GM18498 (cell line): Measurements from ENCODE around the gene VPS9D1.
"Not testable (repeated sequence)": the region's sequence is repeated elsewhere in the genome, so short reads cannot be mapped to it uniquely, and the experiment has no call there.

Experiments used
- ATAC-seq: cut with Tn5 transposase; IDR thresholded peaks from one replicate; pipeline ENCODE4 v1.9.1; 2021; ENCODE audit warnings: mild to moderate bottlenecking, moderate library complexity; ENCODE audit not compliant: unreplicated experiment

The VPS9D1 gene

DNA sequence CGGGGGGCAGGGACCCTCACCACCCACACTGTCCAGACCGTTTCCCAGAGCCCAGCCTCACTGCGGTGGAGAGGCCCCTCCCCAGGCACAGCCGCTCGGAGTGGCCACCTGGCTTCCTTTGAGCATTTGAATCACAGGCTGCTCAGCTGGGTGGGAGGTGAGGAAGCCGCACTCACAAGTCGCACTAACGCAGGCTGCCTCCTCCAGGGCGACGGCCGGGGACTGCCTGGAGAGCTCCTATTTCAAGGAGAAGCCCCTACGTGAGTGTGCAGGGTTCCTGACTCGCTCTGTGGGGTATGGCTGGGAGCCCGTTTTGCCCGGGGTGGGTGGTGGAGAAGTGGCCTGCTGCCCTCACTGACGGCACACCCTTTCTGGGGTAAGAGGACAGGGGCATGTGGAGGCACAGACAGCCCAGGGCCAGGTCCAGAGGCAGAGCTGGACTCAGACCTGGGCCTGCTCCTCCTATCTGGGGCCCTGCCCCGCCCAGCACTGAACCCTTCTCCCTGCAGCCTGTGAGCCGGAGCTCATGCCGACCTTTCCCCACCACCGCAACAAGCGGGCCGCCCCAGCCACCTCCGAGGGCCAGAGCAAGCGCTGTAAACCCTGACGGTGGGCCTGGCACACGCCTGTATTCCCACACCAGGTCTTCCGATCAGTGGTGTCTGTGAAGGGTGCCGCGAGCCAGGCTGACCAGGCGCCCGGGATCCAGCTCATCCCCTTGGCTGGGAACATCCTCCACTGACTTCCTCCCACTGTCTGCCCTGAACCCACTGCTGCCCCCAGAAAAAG, 25.4 kb downstream of the VPS9D1 start:
- no peak for ATAC-seq

GRCh38 chr16:89694784-89695085, 26.0 kb downstream of the VPS9D1 start:
- ATAC-seq = not testable (repeated sequence)

DNA sequence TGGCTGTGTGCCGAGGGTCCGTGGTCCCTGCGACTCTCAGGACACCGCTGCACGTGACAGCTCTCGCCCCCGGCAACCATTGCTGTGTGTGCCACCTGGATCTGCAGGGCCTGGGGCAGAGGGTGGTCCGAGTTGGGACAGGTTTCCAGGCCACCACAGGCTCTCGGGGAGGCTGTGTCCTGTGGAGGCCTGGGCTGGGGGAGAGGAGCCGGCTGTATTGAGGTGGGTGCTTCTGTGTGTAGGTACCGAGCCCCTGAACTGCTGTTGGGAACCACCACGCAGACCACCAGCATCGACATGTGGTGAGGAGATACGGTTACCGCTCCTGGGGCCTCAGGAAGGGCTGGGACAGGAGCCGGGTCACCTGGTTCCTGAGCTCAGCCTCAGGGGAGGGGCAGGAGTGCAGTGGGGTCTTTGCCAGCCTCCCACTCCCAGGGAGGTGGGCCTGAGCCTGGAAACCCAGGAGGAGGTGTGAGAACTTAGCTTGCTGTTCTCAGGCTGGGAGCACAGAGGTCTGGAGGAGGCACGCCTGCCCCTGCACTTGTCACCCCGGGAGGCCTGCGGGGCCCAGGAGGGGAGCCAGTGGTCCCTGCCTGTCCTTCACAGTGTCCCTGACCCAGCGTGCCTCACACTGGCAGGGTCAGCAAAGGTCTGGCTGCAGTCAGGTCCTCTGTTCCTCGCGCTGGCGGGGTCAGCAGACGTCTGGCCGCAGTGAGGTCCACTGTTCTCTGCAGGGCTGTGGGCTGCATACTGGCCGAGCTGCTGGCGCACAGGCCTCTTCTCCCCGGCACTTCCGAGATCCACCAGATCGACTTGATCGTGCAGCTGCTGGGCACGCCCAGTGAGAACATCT, 26.5 kb downstream of the VPS9D1 start:
- no peak for ATAC-seq

GRCh38 chr16:89693289-89693731, 27.4 kb downstream of the VPS9D1 start:
- ATAC-seq = no peak

DNA sequence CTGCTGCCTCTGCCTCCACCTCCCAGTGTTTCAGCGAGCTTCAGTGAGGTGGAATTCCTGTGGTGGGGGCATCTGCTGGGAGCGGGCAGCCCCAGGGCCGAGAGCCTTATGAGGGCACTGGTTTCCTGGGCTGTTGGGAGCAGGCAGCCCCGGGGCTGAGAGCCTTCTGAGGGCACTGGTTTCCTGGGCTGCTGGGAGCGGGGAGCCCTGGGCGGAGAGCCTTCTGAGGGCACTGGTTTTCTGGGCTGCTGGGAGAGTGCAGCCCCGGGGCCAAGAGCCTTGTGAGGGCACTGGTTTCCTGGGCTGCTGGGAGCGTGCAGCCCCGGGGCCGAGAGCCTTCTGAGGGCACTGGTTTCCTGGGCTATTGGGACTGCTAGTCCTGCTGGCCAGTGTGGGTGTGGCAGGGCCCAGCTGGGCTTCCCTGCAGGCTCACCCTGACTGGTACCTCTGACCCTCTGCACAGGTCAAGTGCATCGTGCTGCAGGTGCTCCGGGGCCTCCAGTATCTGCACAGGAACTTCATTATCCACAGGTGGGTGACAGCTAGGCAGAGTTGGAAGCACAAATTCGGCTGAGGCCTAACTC, 28.6 kb downstream of the VPS9D1 start:
- ATAC-seq = no peak

DNA sequence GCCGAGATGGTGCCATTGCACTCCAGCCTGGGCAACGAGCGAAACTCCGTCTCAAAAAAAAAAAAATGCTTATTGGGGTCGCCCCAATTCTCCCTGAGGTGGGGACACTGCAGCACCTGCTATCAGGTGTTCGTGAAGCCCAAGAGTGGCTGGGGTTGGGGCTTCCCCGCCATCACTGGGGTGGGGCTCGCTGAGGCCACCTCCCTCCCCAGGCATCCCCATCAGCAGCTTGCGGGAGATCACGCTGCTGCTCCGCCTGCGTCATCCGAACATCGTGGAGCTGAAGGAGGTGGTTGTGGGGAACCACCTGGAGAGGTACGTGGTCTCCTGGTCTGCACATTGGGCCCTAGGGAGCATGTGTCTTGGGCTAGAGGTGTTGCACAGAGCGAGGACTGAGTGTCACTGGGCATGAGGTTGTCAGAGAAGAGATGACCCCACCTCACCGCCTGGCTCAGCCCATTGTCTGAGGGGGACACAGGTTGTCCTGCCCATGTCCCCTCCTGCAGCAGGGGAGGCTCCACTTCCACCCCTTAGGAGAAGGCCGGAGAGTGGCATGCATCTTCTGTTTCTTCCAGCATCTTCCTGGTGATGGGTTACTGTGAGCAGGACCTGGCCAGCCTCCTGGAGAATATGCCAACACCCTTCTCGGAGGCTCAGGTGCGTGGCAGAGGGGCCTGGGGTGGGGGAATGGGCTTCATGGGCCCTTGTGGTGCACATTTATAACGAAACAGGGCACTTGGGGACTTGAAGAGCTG, 29.3 kb downstream of the VPS9D1 start:
- no peak for ATAC-seq

GRCh38 chr16:89690392-89690901, 30.3 kb downstream of the VPS9D1 start:
- no peak for ATAC-seq

DNA sequence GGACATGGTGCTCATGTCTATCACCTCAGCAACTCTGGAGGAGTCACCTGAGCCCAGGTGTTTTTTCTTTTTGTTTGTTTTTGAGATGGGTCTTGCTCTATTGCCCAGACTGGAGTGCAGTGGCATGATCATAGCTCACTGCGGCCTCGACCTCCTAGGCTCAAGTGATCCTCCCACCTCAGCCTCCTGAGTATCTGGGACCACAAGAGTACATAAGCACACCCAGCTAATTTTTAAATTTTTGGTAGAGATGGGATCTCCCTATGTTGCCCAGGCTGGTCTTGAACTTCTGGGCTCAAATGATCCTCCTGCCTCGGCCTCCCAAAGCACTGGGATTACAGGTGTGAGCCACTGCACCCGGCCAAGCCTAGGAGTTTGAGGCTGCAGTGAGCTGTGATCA, 31.1 kb downstream of the VPS9D1 start:
- not testable (repeated sequence) for ATAC-seq

- ATAC-seq = no peak
These were observed 31.6 kb downstream of the VPS9D1 start for GRCh38 chr16:89689142-89689541.

- ATAC-seq = no peak
These were observed 32.3 kb downstream of the VPS9D1 start for GRCh38 chr16:89688395-89688794.

GRCh38 chr16:89687092-89687940, 33.4 kb downstream of the VPS9D1 start:
- peak; percentile 38 for ATAC-seq

DNA sequence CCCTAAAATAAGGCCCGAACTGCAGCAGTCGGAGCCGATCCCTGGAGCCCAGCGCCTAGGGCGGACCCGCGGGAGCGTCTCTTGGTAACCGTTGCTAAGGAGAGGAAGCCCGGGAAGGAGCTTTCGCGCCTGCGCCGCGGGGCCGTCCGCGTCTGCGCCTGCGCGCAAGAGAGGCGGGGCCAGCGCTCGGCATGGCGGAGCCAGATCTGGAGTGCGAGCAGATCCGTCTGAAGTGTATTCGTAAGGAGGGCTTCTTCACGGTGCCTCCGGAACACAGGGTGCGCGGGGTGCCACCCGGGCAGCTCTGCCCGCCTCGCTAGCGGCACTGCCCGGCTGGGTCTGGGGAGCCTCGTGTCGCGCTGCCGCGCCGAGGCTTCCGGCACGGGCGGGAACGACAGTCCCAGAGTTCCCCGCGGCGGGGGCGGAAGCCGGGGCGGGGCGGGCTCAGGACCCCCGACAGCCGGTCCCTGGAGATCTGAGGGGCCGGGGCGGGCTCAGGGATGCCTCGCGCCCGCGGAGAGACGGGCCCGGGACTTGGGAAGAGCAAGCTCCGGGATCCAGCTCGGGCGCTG, 34.1 kb downstream of the VPS9D1 start, which contains the start of gene CDK10:
TSS of gene CDK10 (plus strand) at position 170 of the 572 bp plus-strand sequence. CDS start at position 192, 22 bp downstream.
- peak; percentile 79 for ATAC-seq

GRCh38 chr16:89685916-89686315, 34.8 kb downstream of the VPS9D1 start:
- ATAC-seq = no peak

DNA sequence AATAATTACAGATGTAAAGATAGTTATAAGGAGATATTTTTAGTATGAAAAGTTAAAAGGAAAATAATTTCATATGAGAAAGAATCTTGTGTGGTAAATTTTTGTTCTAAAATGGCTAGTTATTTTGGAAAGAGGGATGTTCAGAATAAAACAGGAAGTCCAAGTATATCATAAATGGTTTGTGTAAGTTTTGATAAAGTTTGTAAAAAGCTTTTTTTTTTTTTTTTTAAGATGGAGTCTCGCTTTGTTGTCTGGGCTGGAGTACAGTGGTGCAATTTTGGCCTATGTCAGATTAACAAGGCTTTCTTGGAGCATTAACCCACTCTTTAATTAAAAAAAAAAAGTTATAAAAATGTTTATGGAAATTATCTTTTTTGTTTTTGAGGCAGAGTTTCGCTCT, 42.4 kb downstream of the VPS9D1 start:
- ATAC-seq = no peak

GRCh38 chr16:89672177-89672941, 48.3 kb downstream of the VPS9D1 start:
- ATAC-seq = no peak

GRCh38 chr16:89671565-89671964, 49.1 kb downstream of the VPS9D1 start:
- ATAC-seq = not testable (repeated sequence)

GRCh38 chr16:89670496-89671431, 49.9 kb downstream of the VPS9D1 start:
- no peak for ATAC-seq

GRCh38 chr16:89669755-89670154, 50.9 kb downstream of the VPS9D1 start:
- no peak for ATAC-seq
